ENCODE results near the gene C1QTNF2.
A peak's percentile ranks its signal among the peaks of the same experiment; 100 is the strongest.

The C1QTNF2 gene

GRCh38 chr5:160399402-160400353 is 29.3 kb upstream of the C1QTNF2 start, which contains the start of gene FAM200C:
Gene FAM200C, minus strand, starts transcription at chr5:160400054. Its CDS starts 4,564 bp downstream, at chr5:160395490.
- peak; percentile 89 for DNase-seq (ENCODE audit: low read depth)
- no peak for TF ChIP-seq MYC (IDR thresholded peaks at IDR 0.05; ENCODE audit: low read depth, low read length)
- no peak for TF ChIP-seq CTCF (IDR thresholded peaks at IDR 0.05; ENCODE audit: low read depth, low read length)
- TF ChIP-seq POLR2A (IDR thresholded peaks at IDR 0.05; ENCODE audit: extremely low read depth, insufficient read length): peak; percentile 88
- 0 out of 2 replicates have a peak, but pooled peaks have one; percentile 1 for TF ChIP-seq MAX (IDR thresholded peaks at IDR 0.05; ENCODE audit: low read depth, low read length)
- peak within 1 kb of the TSS; percentile 83 for H3K4me3 ChIP-seq (ENCODE audit: low read depth, low read length)

GRCh38 chr5:160398806-160399205 is 28.4 kb upstream of the C1QTNF2 start:
- no peak for DNase-seq (ENCODE audit: low read depth)
- TF ChIP-seq MYC (IDR thresholded peaks at IDR 0.05; ENCODE audit: low read depth, low read length) (no peak), CTCF (IDR thresholded peaks at IDR 0.05; ENCODE audit: low read depth, low read length) (no peak), MAX (IDR thresholded peaks at IDR 0.05; ENCODE audit: low read depth, low read length) (no peak), POLR2A (IDR thresholded peaks at IDR 0.05; ENCODE audit: extremely low read depth, insufficient read length) (no peak)

GRCh38 chr5:160397492-160397891 is 27.1 kb upstream of the C1QTNF2 start:
- TF ChIP-seq MYC (IDR thresholded peaks at IDR 0.05; ENCODE audit: low read depth, low read length) (no peak), CTCF (IDR thresholded peaks at IDR 0.05; ENCODE audit: low read depth, low read length) (no peak), POLR2A (IDR thresholded peaks at IDR 0.05; ENCODE audit: extremely low read depth, insufficient read length) (no peak), MAX (IDR thresholded peaks at IDR 0.05; ENCODE audit: low read depth, low read length) (no peak)
- H3K4me3 ChIP-seq (ENCODE audit: low read depth, low read length): no peak overlapping the region
- no peak for DNase-seq (ENCODE audit: low read depth)

More at GRCh38 chr5:160398806-160399205, 28.4 kb upstream of the C1QTNF2 start:
- H3K4me3 ChIP-seq (ENCODE audit: low read depth, low read length): peak overlapping the region; percentile 83

GRCh38 chr5:160395111-160395510 is 24.7 kb upstream of the C1QTNF2 start:
- H3K4me3 ChIP-seq (ENCODE audit: low read depth, low read length): no peak overlapping the region
- DNase-seq (ENCODE audit: low read depth): no peak
- no peak for TF ChIP-seq MYC (IDR thresholded peaks at IDR 0.05; ENCODE audit: low read depth, low read length)
- no peak for TF ChIP-seq MAX (IDR thresholded peaks at IDR 0.05; ENCODE audit: low read depth, low read length)
- no peak for TF ChIP-seq POLR2A (IDR thresholded peaks at IDR 0.05; ENCODE audit: extremely low read depth, insufficient read length)
- no peak for TF ChIP-seq CTCF (IDR thresholded peaks at IDR 0.05; ENCODE audit: low read depth, low read length)

GRCh38 chr5:160390787-160391696 is 20.6 kb upstream of the C1QTNF2 start:
- TF ChIP-seq MYC (IDR thresholded peaks at IDR 0.05; ENCODE audit: low read depth, low read length) (no peak), CTCF (IDR thresholded peaks at IDR 0.05; ENCODE audit: low read depth, low read length) (peak; percentile 8), POLR2A (IDR thresholded peaks at IDR 0.05; ENCODE audit: extremely low read depth, insufficient read length) (no peak)
- peak; percentile 37 for DNase-seq (ENCODE audit: low read depth)
- no peak overlapping the region for H3K4me3 ChIP-seq (ENCODE audit: low read depth, low read length)

Data from NB4 (cell line).